ENCODE results near the gene NCKAP5.

GRCh38 chr2:132844585-132844984, 723.7 kb downstream of the NCKAP5 start:
- TF ChIP-seq EZH2phosphoT487 (IDR thresholded peaks at IDR 0.05; ENCODE audit: insufficient read depth, low read depth) = no peak
- no peak for TF ChIP-seq EZH2 (IDR thresholded peaks at IDR 0.05; ENCODE audit: insufficient read depth, poor library complexity, severe bottlenecking)

Measured in GM23248 (cell line).